Mesodermal cell (in vitro differentiated cells): ENCODE data around the gene DDX51.

ENCODE experiments used
- H3K27ac ChIP-seq: 2 replicates; pipeline ENCODE4 v1.7.0; 2013; ENCODE audit warnings: mild to moderate bottlenecking, low read depth, low read length, moderate library complexity; ENCODE audit not compliant: severe bottlenecking
- H3K36me3 ChIP-seq: 2 replicates; pipeline ENCODE4 v1.7.1; 2013; ENCODE audit warnings: mild to moderate bottlenecking, low read length, moderate library complexity; ENCODE audit not compliant: control insufficient read depth, insufficient read depth
- H3K4me1 ChIP-seq: one replicate; pipeline ENCODE4 v1.7.1; 2013; ENCODE audit warnings: mild to moderate bottlenecking, low read length; ENCODE audit not compliant: insufficient read depth, control insufficient read depth, poor library complexity, severe bottlenecking
- H3K4me3 ChIP-seq: 2 replicates; pipeline ENCODE4 v1.7.0; 2013; ENCODE audit warnings: low read length, control low read depth, mild to moderate bottlenecking; ENCODE audit not compliant: insufficient read depth, poor library complexity, severe bottlenecking; ENCODE audit errors: extremely low read depth
- H3K9me3 ChIP-seq: 2 replicates; pipeline ENCODE4 v1.7.1; 2013; ENCODE audit warnings: mild to moderate bottlenecking, low read length, moderate library complexity; ENCODE audit not compliant: control insufficient read depth
- WGBS, 2 experiments: methylation state at CpG; one replicate each; pipeline ENCODE4 v1.1.5; 2013; ENCODE audit warnings: missing lambda C conversion rate in 2 of 2; ENCODE audit not compliant: insufficient coverage in 2 of 2; 5-methylcytosine and 5-hydroxymethylcytosine counted together

Gene DDX51

GRCh38 chr12:132170637-132171292, 26.6 kb upstream of the DDX51 start:
- H3K36me3 ChIP-seq = no peaks in the 10 kb centered on the region
- no peaks in the 10 kb centered on the region for H3K4me1 ChIP-seq
- 92% methylated on average over 23 to 32 of the region's 33 CpGs for WGBS, 2 experiments
- H3K27ac ChIP-seq = no peak overlapping the region
- H3K4me3 ChIP-seq = no peak overlapping the region
- peaks cover 4% of the 10 kb centered on the region for H3K9me3 ChIP-seq

- Histone ChIP-seq H3K36me3 (no peaks in the 10 kb centered on the region), H3K27ac (no peak overlapping the region), H3K4me3 (no peak overlapping the region), H3K9me3 (peaks cover 4% of the 10 kb centered on the region), H3K4me1 (no peaks in the 10 kb centered on the region)
- WGBS, 2 experiments = 73 to 84% methylated on average over 14 to 15 of the region's 16 CpGs
Measured at GRCh38 chr12:132170094-132170636, 26.0 kb upstream of the DDX51 start.

- H3K9me3 ChIP-seq = peaks cover 4% of the 10 kb centered on the region
- H3K4me1 ChIP-seq = no peaks in the 10 kb centered on the region
- no peaks in the 10 kb centered on the region for H3K36me3 ChIP-seq
- no peak overlapping the region for H3K27ac ChIP-seq
- WGBS, 2 experiments = 91 to 93% methylated on average over 14 to 15 of the region's 17 CpGs
- H3K4me3 ChIP-seq = no peak overlapping the region
Measured at GRCh38 chr12:132169376-132169775, 25.3 kb upstream of the DDX51 start.

GRCh38 chr12:132168311-132169031, 24.4 kb upstream of the DDX51 start:
- no peak overlapping the region for H3K4me3 ChIP-seq
- H3K27ac ChIP-seq = no peak overlapping the region
- H3K36me3 ChIP-seq = no peaks in the 10 kb centered on the region
- peaks cover 4% of the 10 kb centered on the region for H3K9me3 ChIP-seq
- H3K4me1 ChIP-seq = no peaks in the 10 kb centered on the region
- 90 to 95% methylated on average over 27 to 28 of the region's 31 CpGs for WGBS, 2 experiments

GRCh38 chr12:132167611-132168310, 23.6 kb upstream of the DDX51 start:
- H3K36me3 ChIP-seq = no peaks in the 10 kb centered on the region
- no peak overlapping the region for H3K4me3 ChIP-seq
- no peak overlapping the region for H3K27ac ChIP-seq
- no peaks in the 10 kb centered on the region for H3K4me1 ChIP-seq
- WGBS, 2 experiments = 82 to 84% methylated on average over 25 to 27 of the region's 30 CpGs
- peaks cover 4% of the 10 kb centered on the region for H3K9me3 ChIP-seq

- H3K27ac ChIP-seq = no peak overlapping the region
- no peaks in the 10 kb centered on the region for H3K4me1 ChIP-seq
- WGBS, 2 experiments = 84 to 98% methylated on average over 8 to 9 of the region's 10 CpGs
- no peaks in the 10 kb centered on the region for H3K36me3 ChIP-seq
- H3K9me3 ChIP-seq = peaks cover 4% of the 10 kb centered on the region
- no peak overlapping the region for H3K4me3 ChIP-seq
Measured at GRCh38 chr12:132166801-132167591, 22.9 kb upstream of the DDX51 start.

- no peak overlapping the region for H3K4me3 ChIP-seq
Measured at GRCh38 chr12:132166093-132166492, 22.0 kb upstream of the DDX51 start.

GRCh38 chr12:132165584-132165983, 21.5 kb upstream of the DDX51 start:
- WGBS, 2 experiments = 95% methylated on average over 6 of the region's 6 CpGs
- Histone ChIP-seq H3K27ac (no peak overlapping the region), H3K4me3 (no peak overlapping the region), H3K4me1 (no peaks in the 10 kb centered on the region), H3K9me3 (peaks cover 4% of the 10 kb centered on the region), H3K36me3 (no peaks in the 10 kb centered on the region)

More at GRCh38 chr12:132166093-132166492, 22.0 kb upstream of the DDX51 start:
- Histone ChIP-seq H3K4me1 (no peaks in the 10 kb centered on the region), H3K9me3 (peaks cover 4% of the 10 kb centered on the region), H3K36me3 (no peaks in the 10 kb centered on the region), H3K27ac (no peak overlapping the region)
- WGBS, 2 experiments = 77 to 89% methylated on average over 2 of the region's 2 CpGs

GRCh38 chr12:132164426-132164825, 20.3 kb upstream of the DDX51 start:
- H3K9me3 ChIP-seq = peaks cover 4% of the 10 kb centered on the region
- H3K27ac ChIP-seq = no peak overlapping the region
- no peaks in the 10 kb centered on the region for H3K4me1 ChIP-seq
- H3K4me3 ChIP-seq = no peak overlapping the region
- WGBS, 2 experiments = 83 to 85% methylated on average over 4 of the region's 7 CpGs
- H3K36me3 ChIP-seq = no peaks in the 10 kb centered on the region

GRCh38 chr12:132163911-132164288, 19.8 kb upstream of the DDX51 start:
- WGBS, 2 experiments = 66 to 67% methylated on average over 11 of the region's 11 CpGs
- H3K36me3 ChIP-seq = no peaks in the 10 kb centered on the region
- H3K9me3 ChIP-seq = peaks cover 4% of the 10 kb centered on the region
- H3K4me1 ChIP-seq = no peaks in the 10 kb centered on the region
- H3K4me3 ChIP-seq = no peak overlapping the region
- H3K27ac ChIP-seq = no peak overlapping the region
